NCI-H526 (cell line): ENCODE data around the gene TCF4.
A peak's percentile ranks its signal among the peaks of the same experiment; 100 is the strongest.

Experiments
- DNase-seq, 2 experiments: peaks; one replicate each; lab custom pipeline; 2025; lab: John Stamatoyannopoulos, UW

TCF4 gene

DNA sequence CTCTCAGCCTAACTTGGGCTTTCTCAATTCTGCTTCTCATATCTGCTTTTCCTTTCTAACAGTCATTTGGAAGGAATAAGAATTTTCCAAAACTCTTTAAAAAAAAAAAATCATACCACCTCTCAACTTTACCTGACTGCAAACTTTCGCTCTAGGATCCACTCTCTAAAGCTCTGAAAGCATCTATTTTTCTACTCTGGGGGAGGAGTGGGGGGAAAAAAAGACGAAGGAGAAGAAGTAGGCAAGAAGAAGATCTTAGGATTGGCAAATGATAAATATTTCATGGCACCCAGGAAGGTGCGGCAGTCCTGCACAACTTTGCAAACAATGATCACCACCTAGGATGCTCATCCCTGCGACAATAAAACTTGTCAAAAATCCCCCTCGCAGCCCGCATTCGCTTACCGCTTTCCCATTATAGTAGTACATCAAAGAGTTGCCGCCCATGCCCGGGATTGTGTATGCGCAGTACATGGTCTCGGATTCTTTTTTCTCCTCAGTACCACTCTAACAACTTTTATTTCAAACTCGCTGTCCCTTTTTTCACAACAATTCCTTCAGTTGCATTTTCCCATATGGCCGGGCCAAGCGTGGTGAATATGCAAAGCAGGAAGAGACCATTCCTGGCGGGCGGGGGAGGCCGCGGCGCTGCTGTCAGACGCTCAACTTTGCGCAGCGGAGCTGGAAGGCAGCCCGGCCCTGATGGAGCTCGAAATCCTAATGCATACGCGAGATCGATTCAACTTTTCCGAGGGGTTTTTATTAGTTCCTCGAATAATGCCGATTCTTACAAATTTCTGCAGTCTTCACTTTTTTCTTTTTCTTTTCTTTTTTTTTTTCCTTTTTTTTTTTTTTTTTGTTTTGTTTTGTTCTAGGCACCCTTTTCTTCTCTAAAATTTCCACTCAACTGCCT is 266.5 kb downstream of the TCF4 start:
- peak; percentile 89 to 96 for DNase-seq

- peak in 1 of 2 experiments; percentile 31 for DNase-seq
Observed at GRCh38 chr18:55320424-55321264, 267.3 kb downstream of the TCF4 start.

DNA sequence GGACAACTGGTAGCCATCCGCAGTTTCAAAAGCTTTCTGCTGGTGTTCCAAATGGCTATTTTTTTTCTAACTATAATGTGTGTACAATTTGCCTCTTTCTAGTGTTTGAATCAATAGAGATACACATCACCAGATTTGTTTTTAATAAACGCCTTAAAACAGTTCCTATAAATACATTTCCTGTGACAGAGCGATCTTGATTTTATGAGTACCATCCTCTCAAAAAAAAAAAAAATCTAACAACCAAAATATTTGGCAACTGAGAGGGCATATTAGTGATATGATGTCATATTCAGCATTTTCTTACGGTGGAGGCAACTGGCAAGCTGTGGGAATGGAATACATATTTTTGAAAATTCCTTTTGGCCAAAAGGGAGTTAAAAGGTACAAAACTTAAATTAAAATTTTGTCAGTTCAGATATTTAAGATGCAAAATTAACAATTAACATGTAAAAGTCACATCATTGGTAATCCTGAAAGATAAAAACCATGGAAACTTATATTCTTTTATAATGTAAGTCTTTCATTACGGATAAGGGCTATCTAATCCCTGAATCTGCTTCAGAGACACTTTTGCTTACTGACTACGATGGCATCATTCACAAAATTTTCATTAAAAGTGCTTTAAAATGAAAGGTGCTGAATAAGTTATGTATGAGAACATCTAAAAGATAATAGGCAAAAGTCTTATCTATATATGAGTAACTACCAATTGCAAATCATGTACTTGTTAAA is 268.4 kb downstream of the TCF4 start:
- no peak for DNase-seq

GRCh38 chr18:55318951-55319441 is 269.0 kb downstream of the TCF4 start:
- no peak for DNase-seq

DNA sequence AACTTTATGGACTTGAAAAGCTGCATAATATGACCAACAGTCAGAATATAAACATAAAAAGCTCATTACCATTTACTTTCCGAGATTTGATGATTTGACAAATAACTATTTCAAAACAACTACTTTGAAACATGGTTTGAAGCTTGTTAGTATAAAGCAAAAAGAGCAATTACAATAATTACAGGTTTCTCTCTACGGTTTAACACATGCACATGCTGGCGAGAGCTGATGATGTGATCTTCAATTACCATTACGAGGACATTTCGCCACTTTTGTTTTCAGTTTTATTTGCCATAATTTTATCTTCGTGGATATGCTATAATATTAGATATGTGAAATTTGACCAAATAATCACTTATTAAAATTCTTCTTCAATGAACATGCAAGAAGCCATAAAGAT is 270.1 kb downstream of the TCF4 start:
- no peak for DNase-seq

DNA sequence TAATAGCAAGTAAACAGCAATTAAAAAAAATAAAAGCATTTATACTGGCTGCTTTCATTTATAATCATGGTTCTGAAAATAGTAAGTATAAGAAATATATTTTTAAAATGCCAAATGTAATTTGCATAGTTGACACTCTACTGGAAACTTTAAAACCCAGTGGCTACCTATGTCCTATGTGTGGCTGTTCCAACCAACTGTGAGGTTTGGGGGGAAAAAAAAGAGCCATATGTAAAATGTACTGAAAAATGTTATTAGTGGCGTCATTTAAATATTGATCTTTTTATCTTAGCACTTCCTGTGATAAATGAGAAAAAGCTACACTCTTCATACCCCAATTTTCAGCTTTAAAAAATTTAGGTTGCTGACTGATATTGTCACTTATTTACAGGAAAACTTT is 270.7 kb downstream of the TCF4 start:
- no peak for DNase-seq

- no peak for DNase-seq
Observed at GRCh38 chr18:55316486-55317184, 271.4 kb downstream of the TCF4 start.

- no peak for DNase-seq
Observed at GRCh38 chr18:55314615-55315237, 273.3 kb downstream of the TCF4 start.

DNA sequence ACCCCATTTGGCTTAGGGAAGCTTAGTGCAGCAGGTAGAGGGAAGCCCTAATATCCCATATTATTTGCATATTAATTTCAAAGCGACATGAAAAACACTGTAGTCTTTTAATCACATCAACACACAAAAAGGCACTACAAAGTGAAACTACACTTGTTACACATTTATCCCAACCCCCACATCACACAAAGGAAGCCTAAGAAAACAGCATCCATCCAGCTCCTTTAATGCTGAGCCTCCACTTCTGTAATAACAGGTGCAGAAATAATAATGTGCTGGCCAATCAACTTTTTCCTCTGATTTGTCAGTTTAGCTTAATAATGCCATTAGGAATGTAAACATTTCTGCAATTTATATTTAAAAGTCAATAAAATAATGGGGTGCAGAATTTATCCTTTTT is 274.0 kb downstream of the TCF4 start:
- DNase-seq = peak in 1 of 2 experiments; percentile 33

DNA sequence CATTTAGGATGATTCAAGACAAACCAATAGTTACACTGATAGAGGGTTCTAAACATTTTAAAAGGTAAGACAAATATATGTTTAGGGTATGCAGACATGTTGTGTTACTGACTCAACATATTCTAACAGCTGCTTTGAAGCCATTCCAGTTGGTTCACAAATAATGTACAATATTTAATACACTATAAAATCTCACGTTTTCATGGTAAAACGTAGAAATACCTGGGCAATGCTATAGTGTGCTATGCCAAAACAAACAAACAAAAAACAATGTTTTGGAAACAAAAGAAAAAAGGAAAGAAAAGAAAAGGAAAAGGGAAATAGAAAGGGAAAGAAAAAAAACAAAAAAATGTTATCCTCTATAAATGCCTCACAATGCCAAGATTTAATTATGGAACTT is 277.1 kb downstream of the TCF4 start:
- DNase-seq = no peak

- no peak for DNase-seq
Observed at GRCh38 chr18:55310044-55310676, 277.8 kb downstream of the TCF4 start.

GRCh38 chr18:55309249-55309648 is 278.7 kb downstream of the TCF4 start:
- no peak for DNase-seq

DNA sequence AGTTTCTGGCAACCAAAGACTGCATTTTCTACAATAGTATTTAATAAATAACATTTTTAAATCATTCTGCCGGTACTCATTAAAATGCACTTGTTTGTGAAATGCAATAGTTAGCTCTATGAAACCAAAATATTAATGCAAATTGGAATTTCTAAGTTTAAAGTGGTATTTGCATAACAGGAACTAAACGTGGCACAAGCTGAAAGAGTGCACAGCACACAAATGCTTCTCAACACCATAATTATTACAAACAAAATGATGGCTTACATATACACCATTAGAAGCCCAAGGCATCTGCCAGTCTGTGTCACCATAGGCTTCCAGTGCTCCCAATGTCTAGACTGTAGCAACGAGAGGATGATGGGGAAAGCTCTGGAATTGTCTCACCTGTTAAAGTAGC is 280.5 kb downstream of the TCF4 start:
- DNase-seq = peak in 1 of 2 experiments; percentile 17

DNA sequence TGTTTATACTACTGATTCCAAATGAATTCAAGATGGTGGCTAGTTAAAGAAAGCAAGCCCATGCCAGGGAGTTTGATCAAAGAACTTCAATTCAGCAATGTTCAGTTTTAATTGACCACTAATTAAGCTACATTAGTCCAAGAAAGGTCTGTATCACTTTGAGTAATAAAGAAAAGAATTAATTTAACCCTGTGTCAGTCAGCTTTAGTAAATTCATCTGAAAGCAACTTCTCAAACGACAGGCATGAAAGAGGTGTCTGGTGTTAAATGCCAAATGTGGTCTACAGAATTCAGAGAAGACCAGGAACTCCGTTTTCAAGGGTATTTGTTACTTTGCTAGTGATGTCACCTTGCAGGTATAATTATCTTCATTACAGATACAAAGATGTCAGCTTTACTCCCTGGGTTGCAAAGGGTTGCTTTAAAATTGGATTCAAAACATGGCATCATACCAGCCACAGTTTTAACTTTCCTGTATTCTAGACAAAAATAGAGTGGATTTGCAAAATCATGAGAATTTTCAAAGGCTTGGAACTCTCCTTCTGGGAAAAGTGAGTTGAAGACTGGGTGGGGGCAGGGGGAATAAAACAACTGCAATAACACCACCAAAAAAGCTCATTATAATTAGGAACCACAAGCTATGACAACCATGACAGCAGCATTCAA is 281.5 kb downstream of the TCF4 start:
- no peak for DNase-seq

GRCh38 chr18:55302167-55302833 is 285.7 kb downstream of the TCF4 start:
- no peak for DNase-seq

- DNase-seq = no peak
Observed at GRCh38 chr18:55301824-55302166, 286.2 kb downstream of the TCF4 start.

DNA sequence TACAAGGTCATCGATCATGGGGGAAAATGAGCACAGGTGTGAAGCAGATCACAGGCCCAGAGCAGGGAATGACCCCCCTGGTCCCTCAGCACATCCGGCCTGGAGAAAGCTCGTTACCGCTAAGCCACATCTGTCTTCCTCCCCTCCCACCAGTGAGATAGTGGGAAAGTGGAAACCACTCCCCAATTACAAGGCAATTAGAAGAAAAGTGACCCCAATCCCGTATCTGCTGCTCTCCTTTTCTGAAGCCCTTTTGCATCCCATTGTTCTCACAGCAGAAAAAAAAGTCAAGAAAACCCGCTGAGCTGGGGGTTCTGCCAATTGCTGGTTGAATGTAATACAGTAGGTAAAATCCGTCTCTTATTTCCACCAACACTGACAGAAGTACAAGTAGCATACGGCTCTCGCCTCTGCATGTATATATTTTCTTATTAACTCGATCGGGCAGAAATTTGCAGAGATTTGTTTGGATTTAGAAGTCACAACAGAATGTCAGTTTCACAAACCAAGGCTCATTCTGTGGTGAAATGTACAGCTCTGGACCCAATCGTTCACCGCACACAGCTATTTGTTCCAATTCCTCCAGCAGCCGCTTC is 287.0 kb downstream of the TCF4 start:
- no peak for DNase-seq

GRCh38 chr18:55300421-55300935 is 287.5 kb downstream of the TCF4 start:
- no peak for DNase-seq

- DNase-seq = no peak
Observed at GRCh38 chr18:55296778-55297177, 291.2 kb downstream of the TCF4 start.
